Fibroblast of pulmonary artery (primary cell): Measurements from ENCODE around the gene ADM2.
"Not testable (repeated sequence)": the region's sequence is repeated elsewhere in the genome, so short reads cannot be mapped to it uniquely, and the experiment has no call there.

Source experiments
- DNase-seq: peaks from one replicate; pipeline ENCODE4 v3.0.0-alpha.2; 2010; ENCODE audit warnings: low read depth
- H3K4me3 ChIP-seq: replicated peaks from 2 replicates; pipeline ENCODE4 v1.5.1; 2011; ENCODE audit warnings: low read depth, mild to moderate bottlenecking, control low read depth, low read length, moderate library complexity
- CTCF ChIP-seq: IDR thresholded peaks from 2 replicates; pipeline ENCODE4 v1.5.1; 2011; ENCODE audit warnings: mild to moderate bottlenecking, control low read depth, low read length, inconsistent platforms; ENCODE audit errors: missing control alignments

Gene ADM2

DNA sequence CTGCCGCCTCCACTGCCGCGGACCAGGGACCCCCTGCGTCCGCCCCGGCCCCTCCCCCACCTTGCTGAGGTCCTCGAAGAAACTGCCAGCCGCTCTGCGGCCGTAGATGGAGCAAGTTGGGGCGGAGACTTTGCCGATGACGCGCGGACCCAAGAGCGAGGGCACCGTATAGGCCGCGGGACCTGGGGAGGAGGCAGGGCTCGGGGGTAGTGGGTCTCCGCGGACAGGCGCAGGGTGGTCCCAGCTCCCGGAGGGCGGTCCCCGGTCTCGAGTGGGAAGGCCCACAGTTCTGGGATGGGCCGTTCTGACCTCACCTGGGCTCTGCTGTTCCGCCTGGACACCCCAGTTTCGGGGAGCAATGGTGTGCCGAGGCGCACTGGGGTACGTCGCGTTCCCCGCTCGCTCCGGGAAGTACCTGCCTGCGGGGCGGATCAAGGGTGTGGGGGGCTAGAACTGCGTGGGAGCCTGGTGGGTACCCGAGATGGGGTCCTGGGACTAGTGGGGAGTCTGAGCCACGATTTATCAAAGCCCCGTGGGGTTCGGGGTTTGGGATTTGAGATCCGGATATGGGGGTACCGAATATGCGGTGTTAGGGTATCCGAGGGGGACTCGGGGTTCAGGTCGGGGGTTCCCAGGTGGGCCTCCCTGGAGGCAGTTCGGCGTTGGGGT lies 49.7 kb downstream of the ADM2 start:
- peak; percentile 90 for DNase-seq
- H3K4me3 ChIP-seq, result peak overlapping the region; percentile 62
- TF ChIP-seq CTCF, result no peak

- H3K4me3 ChIP-seq, result peak overlapping the region; percentile 62
- peak; percentile 42 for DNase-seq
- no peak for TF ChIP-seq CTCF
Measured at GRCh38 chr22:50531546-50531961, 50.2 kb downstream of the ADM2 start.

DNA sequence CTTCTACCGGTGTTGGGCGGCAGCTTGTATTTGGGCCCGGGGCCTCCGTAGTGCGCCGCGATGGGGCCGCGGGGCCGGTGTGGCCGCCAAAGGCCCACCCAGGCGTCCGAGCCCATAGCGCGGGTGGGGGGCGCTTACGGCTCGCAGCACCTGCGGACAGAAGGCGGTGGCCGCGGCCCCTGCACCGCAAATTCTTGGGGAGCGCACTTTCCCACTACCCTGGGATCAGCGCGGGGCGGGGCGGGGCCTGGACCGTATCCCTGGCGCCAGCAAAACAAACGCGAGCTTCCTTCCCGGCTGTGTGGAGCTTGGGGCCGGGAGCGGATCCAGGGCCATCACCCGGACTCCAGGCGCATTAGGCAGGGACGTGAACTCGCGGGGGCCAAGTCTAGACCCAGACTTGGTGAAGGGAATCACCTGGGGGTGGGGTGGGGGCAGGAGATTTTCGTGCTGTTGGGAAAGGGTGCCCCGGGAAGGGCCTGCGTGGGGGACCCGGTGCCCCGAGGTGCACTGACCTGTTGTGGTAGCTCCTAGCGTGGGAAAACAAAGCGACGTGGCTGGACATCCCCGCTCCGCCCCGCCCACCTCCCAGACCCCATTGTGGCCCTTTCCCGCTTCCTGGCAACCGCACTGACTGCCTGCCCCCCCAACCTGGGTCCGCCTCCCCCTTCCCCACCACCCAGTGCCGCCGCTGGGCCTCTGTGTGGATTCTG lies 50.8 kb downstream of the ADM2 start:
- peak; percentile 75 for DNase-seq
- H3K4me3 ChIP-seq, result peak overlapping the region; percentile 62

DNA sequence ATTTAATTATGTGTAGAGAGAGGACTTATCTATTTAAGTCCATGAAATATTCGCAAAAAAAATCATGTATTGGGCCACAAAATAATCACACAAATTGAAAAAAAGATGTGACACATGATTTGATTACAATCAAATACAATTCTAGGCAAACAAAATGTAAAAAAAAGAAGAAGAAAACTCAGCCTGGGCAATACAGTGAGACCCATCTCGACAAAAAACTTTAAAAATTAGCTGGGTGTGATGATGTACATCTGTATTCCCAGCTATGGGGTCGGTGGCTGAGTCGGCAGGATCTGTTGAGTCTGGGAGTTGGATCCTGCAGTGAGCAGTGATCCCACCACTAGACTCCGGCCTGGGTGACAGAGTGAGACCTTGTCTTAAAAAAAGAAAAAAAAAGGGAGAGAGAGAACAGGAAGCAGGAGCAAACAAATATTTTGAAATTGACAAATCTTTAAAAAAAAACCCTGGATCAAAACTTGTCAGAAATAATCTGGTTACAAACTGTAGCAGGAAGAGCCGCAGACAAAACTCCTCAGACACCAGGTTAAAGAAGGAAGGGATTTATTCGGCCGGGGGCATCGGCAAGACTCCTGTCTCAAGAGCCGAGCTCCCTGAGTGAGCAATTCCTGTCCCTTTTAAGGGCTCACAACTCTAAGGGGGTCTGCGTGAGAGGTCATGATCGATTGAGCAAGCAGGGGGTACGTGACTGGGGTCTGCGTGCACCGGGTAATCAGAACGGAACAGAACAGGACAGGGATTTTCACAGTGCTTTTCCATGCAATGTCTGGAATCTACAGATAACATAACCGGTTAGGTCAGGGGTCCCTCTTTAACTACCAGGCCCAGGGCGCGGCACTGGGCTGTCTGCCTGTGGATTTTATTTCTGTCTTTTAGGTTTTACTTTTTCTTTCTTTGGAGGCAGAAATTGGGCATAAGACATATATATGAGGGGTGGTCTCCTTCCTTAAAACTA lies 51.8 kb downstream of the ADM2 start:
- H3K4me3 ChIP-seq, result no peak overlapping the region
- TF ChIP-seq CTCF, result no peak
- DNase-seq, result no peak

More for the DNA sequence above, 50.8 kb downstream of the ADM2 start:
- TF ChIP-seq CTCF, result no peak

GRCh38 chr22:50533856-50534711 lies 52.7 kb downstream of the ADM2 start:
- not testable (repeated sequence) for H3K4me3 ChIP-seq
- peak; percentile 83 for DNase-seq

DNA sequence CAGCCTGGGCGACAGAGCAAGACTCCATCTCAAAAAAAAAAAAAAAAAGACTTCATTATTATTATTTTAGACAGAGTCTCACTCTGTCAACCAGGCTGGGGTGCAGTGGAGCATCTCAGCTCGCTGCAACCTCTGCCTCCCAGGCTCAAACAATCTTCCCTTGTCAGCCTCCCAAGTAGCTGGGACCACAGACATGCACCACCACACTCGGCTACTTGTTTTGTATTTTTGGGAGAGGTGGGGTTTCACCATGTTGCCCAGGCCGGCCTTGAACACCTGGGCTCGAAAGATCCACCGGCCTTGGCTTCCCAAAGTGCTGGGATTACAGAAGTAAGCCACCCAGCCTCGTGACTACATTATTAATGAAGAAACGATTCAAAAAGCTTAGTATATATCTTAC lies 53.8 kb downstream of the ADM2 start:
- no peak overlapping the region for H3K4me3 ChIP-seq
- no peak for DNase-seq
- no peak for TF ChIP-seq CTCF
